LNCAP (cell line): ENCODE results near the gene C16orf92.

Experiments used
- CTCF ChIP-seq: fragments of 450-650 bp; IDR thresholded peaks from 2 replicates; pipeline ENCODE4 v1.5.1; 2017; ENCODE audit warnings: mild to moderate bottlenecking

The C16orf92 gene

DNA sequence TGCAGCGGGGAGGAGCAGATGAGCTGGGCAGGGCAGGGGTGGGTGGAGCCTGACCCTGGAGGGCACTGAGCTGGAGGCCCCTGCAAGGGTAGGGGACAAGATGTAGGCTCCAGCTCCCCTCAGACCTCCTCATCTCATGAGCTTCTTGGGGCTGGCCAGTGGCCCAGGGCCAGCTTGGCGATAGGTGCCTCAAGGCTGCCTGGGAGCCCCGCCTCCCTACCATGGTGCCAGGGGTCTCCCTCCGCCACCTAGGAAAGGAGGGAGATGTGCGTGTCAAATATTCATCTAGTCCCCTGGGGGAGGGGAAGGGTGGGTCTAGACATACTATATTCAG, 31.5 kb upstream of the C16orf92 start:
- TF ChIP-seq CTCF = no peak

DNA sequence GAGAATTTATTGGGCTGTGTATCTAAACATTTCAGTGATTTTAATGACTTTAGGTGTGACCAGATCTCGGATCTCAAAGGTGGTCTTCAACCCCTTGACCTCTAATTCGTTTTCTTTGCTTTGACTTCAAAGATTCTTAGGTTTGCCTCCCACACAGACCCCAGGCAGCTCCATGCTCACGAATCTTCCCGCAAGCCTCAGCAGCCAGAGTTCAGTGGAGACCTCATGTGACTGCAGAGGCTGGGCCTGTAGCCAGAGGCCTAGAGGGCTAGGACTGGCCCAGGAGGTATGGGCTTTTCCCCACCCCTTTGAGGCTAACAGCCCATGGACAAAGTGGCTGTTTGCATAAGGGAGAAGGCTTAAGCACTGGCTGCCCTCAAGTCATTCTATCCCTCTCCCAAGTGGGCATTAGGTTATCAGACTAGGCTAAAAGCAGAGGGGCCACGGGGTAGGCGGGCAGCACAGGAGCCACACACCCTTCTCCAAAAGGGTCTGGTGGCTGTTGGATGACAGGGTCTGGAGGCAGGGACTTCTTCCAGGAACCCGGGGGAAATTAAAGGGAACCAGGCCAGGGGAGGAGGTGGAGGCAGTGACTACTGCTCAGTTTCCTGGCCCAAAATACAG, 30.5 kb upstream of the C16orf92 start:
- TF ChIP-seq CTCF = no peak

DNA sequence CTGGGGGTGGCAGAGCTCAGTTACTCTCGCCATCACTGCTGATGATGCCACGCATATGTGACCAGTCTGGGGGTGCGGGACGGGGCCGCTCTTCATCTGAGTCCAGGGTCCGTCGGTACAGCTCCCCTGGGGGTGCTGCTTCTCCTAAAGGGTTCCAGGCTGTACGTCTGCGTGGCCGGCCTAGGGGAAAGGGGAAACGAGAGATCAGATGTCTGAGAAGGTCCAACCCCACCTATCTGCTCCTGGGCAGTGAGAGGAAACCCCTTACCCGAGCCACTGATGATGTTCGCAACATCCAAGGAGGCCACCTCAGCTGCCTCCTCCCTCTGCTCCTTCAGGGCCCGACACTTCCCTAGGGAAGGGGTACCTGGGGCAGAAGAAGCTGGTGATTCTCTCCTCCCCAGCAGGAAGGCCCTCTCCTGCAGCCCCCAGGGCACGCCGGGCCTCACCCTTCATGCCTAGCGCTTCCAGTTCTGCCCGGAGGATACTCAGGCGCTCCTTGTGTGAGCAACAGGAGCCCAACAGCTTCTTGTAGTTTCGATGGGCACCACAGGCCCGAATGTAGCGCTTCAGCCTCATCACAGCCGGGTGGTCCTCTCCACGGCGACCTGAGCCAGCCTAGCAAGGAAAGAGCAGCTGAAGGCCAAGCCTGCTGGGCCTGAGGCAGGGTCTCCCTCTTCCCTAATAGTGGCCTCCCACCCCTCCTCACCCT, 29.7 kb upstream of the C16orf92 start:
- no peak for TF ChIP-seq CTCF

DNA sequence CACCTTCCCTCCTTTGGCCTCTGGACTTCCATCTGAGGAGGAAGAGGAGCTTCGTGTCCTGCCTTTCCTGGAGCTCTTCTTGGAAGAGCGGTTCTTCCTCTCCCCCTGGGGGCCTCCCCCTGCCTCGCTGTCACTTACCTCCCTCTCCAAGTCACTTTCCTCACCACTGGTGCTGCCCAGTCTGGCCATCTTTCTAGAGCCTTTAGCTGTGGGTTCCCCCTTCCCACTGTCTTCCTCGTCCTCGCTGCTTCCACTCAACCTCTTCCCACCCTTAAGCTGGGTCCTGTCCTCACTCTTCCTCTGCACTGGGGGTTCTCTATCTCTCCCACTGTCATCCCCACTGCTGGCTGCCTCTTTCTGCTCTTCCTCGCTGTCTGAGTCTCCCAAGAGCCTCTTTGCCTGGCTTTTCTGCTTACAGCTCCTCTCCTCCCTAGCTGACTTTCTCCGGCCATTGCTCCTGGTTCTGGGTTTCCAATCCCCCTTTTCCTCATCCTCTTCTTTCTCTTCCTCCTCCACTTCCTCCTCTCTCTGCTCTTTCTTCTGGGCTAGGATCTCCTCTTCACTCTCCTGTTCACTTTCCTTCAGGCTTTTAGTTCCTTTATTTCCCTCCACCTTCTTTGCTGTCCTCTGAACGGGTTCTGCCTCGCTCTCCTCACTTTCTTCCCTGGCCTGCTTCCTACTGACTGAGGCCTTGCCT, 28.9 kb upstream of the C16orf92 start:
- no peak for TF ChIP-seq CTCF

DNA sequence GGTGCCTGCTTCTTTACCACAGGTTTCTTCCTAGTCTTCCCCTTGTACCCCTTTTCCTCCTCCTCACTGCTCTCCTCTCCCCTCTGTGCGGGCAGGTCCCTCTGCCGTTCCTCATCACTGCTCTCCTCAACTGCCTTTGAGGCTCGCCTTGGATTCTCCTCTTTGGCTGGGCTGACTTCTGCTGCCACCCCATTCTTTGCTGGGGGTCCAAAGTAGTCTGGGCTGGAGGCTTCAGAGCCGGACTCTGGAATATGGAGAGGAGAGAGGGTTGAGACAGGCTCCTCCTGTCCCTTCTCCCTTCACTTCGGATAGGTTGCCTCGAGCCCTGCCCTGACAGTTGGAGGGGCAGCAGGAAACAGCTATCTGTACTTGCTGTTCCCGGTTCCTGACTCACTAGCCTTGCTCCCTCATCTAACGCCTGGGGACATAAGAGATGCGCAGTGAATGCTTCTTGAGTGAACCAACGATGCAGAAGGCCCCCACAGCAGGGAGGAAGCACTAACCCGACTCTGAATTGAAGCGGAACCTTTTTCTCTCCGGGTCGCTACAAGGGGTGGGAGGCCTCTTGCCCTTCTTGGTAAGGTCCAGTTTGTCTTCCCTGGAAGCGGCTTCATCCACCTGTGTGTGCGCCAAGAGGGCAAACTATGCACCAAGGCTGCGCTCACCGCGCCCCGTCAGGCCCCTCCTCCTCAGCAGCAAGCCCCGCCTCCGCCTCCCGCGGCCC, 28.2 kb upstream of the C16orf92 start:
- no peak for TF ChIP-seq CTCF

- TF ChIP-seq CTCF = no peak
These were observed 27.6 kb upstream of the C16orf92 start, which contains the start of gene HIRIP3 for GRCh38 chr16:29995324-29995910. Gene HIRIP3, minus strand, starts transcription at chr16:29995617. Its CDS starts 12 bp downstream, at chr16:29995605.
